Measurements from ENCODE around the gene VWA3A. TPM values are rescaled to one million over a fixed set of nuclear protein-coding genes. Genes with fewer than 3 reads are reported as not detected.

Gene VWA3A
- total and polyA plus RNA-seq, 12 donors: 0.01 to 1.1 (median 0.28) TPM; not detected in 1

GRCh38 chr16:22065252-22065651 is 27.1 kb upstream of the VWA3A start:
- H3K27me3 ChIP-seq: no peaks in the 10 kb centered on the region

GRCh38 chr16:22070361-22071330 is 21.7 kb upstream of the VWA3A start:
- intact Hi-C loops (cut with DNase I): loop anchor here in 3 of 10 donors (10.0 kb wide), 1 partner anchor 114 kb away; no protein-coding TSS in a partner anchor
- 42 to 61% methylated on average over 12 of the region's 12 CpGs for WGBS, 2 donors
- Histone ChIP-seq H3K27ac (peak overlapping the region in 6 of 10 donors; percentile 17 to 42 (median 30)), H3K4me1 (peaks cover 0 to 39% (median 16%) of the 10 kb centered on the region in 9 donors), H3K36me3 (peaks cover 0 to 10% (median 0%) of the 10 kb centered on the region in 9 donors), H3K4me3 (peak overlapping the region in 3 of 10 donors; percentile 3 to 23 (median 7)), H3K9me3 (peaks cover 0 to 9% (median 0%) of the 10 kb centered on the region in 11 donors), H3K27me3 (no peaks in the 10 kb centered on the region)
- no peak for DNase-seq
- ATAC-seq: peak in 6 of 8 donors; percentile 23 to 56 (median 48)
- no peak for TF ChIP-seq CTCF (IDR thresholded peaks at IDR 0.05)

More at GRCh38 chr16:22065252-22065651, 27.1 kb upstream of the VWA3A start:
- Histone ChIP-seq H3K27ac (no peak overlapping the region), H3K36me3 (peaks cover 0 to 8% (median 0%) of the 10 kb centered on the region in 9 donors), H3K9me3 (peaks cover 0 to 9% (median 0%) of the 10 kb centered on the region in 11 donors), H3K4me1 (peaks cover 0 to 12% (median 4%) of the 10 kb centered on the region in 9 donors), H3K4me3 (no peak overlapping the region)
- TF ChIP-seq CTCF (IDR thresholded peaks at IDR 0.05): no peak
- ATAC-seq (no peak), DNase-seq (no peak)
- intact Hi-C loops (cut with DNase I): loop anchor here in 1 of 10 donors (5.0 kb wide), 1 partner anchor 232 kb away; the partner anchor contains the start of gene POLR3E
- 95 to 99% methylated on average over 1 of the region's 1 CpG for WGBS, 2 donors

- no peak for TF ChIP-seq CTCF (IDR thresholded peaks at IDR 0.05)
- WGBS, 2 donors: 56 to 69% methylated on average over 7 of the region's 7 CpGs
- H3K4me3 ChIP-seq: peak overlapping the region in 3 of 10 donors; percentile 3 to 23 (median 7)
- no peak for DNase-seq
- peaks cover 0 to 39% (median 16%) of the 10 kb centered on the region in 9 donors for H3K4me1 ChIP-seq
- intact Hi-C loops (cut with DNase I): loop anchor here in 3 of 10 donors (10.0 kb wide), 1 partner anchor 113 kb away; no protein-coding TSS in a partner anchor
- peaks cover 0 to 9% (median 0%) of the 10 kb centered on the region in 11 donors for H3K9me3 ChIP-seq
- peak overlapping the region in 4 of 10 donors; percentile 20 to 42 (median 34) for H3K27ac ChIP-seq
- no peaks in the 10 kb centered on the region for H3K27me3 ChIP-seq
- ATAC-seq: peak in 1 of 8 donors; percentile 47
- H3K36me3 ChIP-seq: peaks cover 0 to 14% (median 0%) of the 10 kb centered on the region in 9 donors
Observed at GRCh38 chr16:22071331-22071910, 20.9 kb upstream of the VWA3A start.

GRCh38 chr16:22073350-22073749 is 19.0 kb upstream of the VWA3A start:
- Histone ChIP-seq H3K4me1 (peaks cover 0 to 39% (median 20%) of the 10 kb centered on the region in 9 donors), H3K9me3 (no peaks in the 10 kb centered on the region), H3K27me3 (no peaks in the 10 kb centered on the region), H3K36me3 (peaks cover 0 to 17% (median 0%) of the 10 kb centered on the region in 9 donors), H3K27ac (no peak overlapping the region), H3K4me3 (no peak overlapping the region)
- 52 to 67% methylated on average over 3 of the region's 3 CpGs for WGBS, 2 donors
- intact Hi-C loops (cut with DNase I): loop anchor here in 3 of 10 donors (10.0 kb wide), 1 partner anchor 111 kb away; no protein-coding TSS in a partner anchor
- TF ChIP-seq CTCF (IDR thresholded peaks at IDR 0.05): no peak
- DNase-seq (no peak), ATAC-seq (no peak)
